ENCODE data around the gene NUDT8.

Gene NUDT8

DNA sequence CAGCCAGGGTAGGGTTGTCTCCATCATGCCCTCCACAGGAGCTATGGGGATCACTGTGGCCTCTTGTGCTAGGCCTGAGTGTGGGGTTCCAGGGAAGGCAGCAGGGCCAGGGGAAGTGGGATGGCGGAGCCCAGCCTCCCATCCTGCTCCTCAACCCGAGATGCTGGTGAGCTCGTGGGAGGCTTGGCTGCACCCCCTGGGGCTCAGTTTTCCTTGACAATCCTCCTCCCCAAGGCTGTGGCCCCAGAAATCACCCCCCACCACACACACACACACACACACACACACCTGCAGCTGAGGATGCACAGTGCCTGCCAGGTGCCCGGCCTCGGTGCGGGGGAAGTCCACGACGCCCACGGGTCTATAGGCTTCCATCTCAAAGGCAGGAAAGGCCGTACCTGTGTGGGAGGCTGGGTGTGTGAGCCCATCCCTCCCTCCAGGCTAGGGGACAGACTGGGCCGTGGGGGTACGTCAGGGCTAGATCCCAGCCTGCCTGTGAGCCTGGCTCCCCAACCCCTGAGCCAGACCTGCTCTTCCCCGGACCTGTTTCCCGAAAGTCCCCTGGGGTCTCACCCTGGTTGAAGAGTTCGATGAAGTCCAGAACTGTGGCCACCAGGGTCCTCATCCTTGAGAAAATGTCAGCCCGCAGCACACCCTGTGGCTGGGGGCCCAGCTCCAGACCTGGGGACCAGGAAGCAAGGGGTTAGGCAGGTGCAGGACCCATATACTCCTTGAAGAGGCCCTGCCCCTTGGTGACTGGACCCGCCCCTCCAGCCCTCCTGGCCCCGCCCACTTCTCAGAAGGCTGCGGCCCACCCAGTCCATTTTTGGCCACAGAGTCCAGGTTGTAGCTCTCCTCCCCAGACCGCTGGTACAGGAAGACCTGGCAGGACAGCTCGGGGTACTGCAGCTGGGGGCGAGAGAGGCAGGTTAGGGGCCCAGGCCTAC, 15.0 kb upstream of the NUDT8 start:
- peaks cover 13% of the 10 kb centered on the region for H3K27me3 Mint-ChIP-seq (ENCODE audit: low read depth, poor library complexity)
- DNase-seq: no peak
- H3K9me3 Mint-ChIP-seq: no peaks in the 10 kb centered on the region

DNA sequence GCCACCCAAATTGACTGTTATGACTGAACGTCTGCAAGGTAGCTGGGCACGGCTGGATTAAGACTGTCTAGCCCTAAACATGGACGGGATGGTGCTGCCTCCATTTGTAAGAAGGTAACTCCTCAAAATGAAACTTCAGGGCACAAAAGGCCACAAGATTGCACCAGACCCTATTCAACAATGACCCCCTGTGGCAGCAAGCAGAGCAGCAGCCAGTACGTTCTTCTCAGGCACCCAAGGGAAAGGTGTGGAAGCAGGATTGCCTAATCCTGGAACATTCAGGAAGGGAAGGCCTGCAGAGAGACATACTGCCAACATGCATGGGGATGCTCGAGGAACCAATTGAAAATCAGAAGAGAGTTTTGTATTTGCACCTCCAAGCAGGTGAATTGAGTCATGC, 14.3 kb upstream of the NUDT8 start:
- no peak for DNase-seq
- no peak overlapping the region for H3K4me3 Mint-ChIP-seq
- peaks cover 13% of the 10 kb centered on the region for H3K27me3 Mint-ChIP-seq (ENCODE audit: low read depth, poor library complexity)
- H3K27ac Mint-ChIP-seq: no peak overlapping the region
- H3K9me3 Mint-ChIP-seq: no peaks in the 10 kb centered on the region
- H3K4me1 Mint-ChIP-seq: peaks cover 17% of the 10 kb centered on the region
- TF ChIP-seq, protein P1, sequence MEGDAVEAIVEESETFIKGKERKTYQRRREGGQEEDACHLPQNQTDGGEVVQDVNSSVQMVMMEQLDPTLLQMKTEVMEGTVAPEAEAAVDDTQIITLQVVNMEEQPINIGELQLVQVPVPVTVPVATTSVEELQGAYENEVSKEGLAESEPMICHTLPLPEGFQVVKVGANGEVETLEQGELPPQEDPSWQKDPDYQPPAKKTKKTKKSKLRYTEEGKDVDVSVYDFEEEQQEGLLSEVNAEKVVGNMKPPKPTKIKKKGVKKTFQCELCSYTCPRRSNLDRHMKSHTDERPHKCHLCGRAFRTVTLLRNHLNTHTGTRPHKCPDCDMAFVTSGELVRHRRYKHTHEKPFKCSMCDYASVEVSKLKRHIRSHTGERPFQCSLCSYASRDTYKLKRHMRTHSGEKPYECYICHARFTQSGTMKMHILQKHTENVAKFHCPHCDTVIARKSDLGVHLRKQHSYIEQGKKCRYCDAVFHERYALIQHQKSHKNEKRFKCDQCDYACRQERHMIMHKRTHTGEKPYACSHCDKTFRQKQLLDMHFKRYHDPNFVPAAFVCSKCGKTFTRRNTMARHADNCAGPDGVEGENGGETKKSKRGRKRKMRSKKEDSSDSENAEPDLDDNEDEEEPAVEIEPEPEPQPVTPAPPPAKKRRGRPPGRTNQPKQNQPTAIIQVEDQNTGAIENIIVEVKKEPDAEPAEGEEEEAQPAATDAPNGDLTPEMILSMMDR (IDR thresholded peaks at IDR 0.05): no peak
- H3K36me3 Mint-ChIP-seq (ENCODE audit: low read depth): no peaks in the 10 kb centered on the region

More for the DNA sequence above, 15.0 kb upstream of the NUDT8 start:
- Mint-ChIP-seq H3K4me3 (no peak overlapping the region), H3K36me3 (ENCODE audit: low read depth) (no peaks in the 10 kb centered on the region), H3K27ac (no peak overlapping the region), H3K4me1 (peaks cover 17% of the 10 kb centered on the region)
- TF ChIP-seq, protein P1 (IDR thresholded peaks at IDR 0.05): no peak

DNA sequence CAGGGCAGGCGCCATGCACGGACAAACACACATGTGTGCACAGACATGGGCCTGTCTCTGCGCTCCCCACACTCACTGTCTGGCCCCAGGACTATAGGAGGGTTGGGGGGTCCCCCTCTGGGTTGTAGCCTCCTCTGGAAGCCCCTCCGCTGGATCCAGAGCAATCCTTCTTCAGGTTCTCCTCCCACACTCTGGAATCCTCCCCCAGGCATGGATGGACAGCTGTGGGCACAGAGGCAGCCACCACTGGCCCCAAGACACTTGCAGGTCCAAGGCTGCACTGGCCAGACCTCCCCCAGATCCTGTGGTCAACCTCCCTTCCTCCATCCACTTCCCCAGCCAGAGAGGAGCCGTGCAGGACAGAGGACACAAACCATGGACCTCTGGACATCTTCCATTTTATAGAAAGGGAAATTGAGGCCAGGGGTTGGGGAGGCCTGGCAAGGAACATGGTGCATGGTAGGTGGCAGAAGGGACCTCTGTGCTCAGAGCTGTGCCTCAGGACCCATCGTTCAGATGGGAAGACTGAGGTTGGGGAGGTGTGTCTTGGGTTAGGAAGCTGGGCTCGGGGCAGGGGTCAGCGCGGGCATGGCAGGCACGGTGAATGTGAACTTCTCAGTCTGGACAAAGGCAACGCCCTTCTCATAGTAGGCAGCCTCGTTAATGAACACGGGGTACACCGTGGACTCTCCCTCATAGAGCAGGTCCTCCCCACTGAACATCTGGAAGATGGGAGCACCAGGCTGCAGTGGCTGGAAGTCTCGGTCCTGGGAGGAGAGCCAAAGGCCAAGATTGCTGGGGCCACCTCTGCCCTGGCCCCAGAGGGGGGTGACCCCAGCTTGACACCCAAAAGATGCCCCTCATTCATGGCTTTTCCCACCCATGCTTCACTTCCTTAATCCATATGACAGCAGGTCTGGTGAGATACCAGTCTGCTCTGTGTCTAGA, 12.7 kb upstream of the NUDT8 start:
- Mint-ChIP-seq H3K4me3 (no peak overlapping the region), H3K27ac (no peak overlapping the region), H3K36me3 (ENCODE audit: low read depth) (no peaks in the 10 kb centered on the region), H3K9me3 (no peaks in the 10 kb centered on the region), H3K27me3 (ENCODE audit: low read depth, poor library complexity) (peaks cover 13% of the 10 kb centered on the region), H3K4me1 (peaks cover 15% of the 10 kb centered on the region)
- TF ChIP-seq, protein P1 (IDR thresholded peaks at IDR 0.05): no peak
- no peak for DNase-seq

DNA sequence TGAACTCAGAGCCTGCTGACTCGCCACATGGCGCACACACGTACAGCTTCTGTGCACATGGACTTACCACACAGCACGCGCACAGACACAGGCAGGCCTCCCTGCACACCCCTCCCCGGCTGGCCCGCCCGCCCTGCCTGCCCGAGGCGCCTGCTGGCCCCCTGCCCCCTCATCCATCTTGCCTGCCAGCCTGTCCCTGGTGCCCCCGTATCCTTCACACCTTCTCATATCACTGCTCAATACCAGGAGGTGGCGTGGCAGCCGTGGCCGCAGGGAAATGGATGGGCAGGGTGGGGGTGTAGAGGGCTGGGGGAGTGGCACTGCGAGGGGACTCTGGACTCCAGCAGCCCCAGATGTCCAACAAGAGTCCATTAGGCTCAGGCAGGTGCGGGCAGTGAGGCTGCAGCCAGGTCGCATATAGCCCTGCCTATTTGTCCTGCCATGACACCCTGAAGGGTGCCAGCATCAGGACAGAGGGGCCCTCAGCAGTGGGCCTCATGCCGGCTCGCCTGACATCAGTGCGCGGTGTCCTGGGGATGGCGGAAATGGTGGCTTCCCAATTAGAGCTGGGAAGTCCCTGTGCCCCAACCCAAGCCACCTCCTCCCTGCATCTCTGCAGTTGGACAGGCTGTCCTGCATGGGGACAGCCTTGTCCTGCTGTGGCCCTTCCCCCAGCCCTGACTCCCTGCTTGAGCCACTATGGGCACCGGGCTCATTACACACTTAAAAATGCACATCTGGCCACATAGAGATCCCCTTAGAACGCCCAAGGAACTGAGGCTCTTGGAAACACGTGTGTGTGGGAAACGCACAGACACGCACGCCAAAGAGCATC, 11.8 kb upstream of the NUDT8 start:
- TF ChIP-seq, protein P1 (IDR thresholded peaks at IDR 0.05): no peak
- H3K9me3 Mint-ChIP-seq: no peaks in the 10 kb centered on the region
- H3K36me3 Mint-ChIP-seq (ENCODE audit: low read depth): no peaks in the 10 kb centered on the region
- peaks cover 18% of the 10 kb centered on the region for H3K4me1 Mint-ChIP-seq
- H3K27me3 Mint-ChIP-seq (ENCODE audit: low read depth, poor library complexity): peaks cover 15% of the 10 kb centered on the region
- no peak overlapping the region for H3K4me3 Mint-ChIP-seq
- no peak overlapping the region for H3K27ac Mint-ChIP-seq
- DNase-seq: no peak

DNA sequence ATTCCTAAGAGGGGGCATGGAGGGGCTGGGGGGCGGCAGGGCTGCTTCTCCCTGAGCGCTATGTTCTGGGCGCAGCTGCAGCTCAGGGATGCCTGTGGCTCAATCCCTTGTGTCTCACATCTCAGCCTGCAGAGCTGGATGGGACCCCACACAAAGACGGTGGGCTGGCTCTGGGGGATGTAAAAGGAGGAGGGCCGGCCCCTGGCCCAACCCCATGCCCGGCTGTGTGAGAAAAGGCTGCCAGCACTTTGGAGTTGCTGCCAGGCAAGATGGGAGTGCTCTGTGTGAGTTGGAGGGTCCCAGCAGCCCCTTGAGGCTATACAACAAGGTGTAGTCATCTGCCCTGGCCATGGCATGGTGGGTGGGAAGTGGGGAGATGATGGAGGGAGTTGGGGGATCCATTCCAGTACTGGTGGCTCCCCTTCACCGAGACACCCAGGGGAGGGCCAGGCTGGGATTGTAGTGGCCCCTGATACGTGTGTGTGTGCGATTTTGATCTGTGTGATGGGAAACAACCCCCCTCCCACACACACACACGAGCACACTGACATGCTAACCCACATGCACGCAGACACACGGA, 11.1 kb upstream of the NUDT8 start:
- DNase-seq: no peak
- Mint-ChIP-seq H3K4me1 (peaks cover 15% of the 10 kb centered on the region), H3K9me3 (no peaks in the 10 kb centered on the region), H3K4me3 (no peak overlapping the region), H3K27me3 (ENCODE audit: low read depth, poor library complexity) (peaks cover 14% of the 10 kb centered on the region), H3K36me3 (ENCODE audit: low read depth) (no peaks in the 10 kb centered on the region), H3K27ac (no peak overlapping the region)
- TF ChIP-seq, protein P1 (IDR thresholded peaks at IDR 0.05): no peak

All from nephron progenitor cell (in vitro differentiated cells).